ENCODE data around the gene ACSS1. TPM values are rescaled to one million over a fixed set of nuclear protein-coding genes. Genes with fewer than 3 reads are reported as not detected.

Gene ACSS1
- total and polyA plus RNA-seq, 12 donors = 7.2 to 97.3 (median 16.9) TPM

GRCh38 chr20:24968278-24968800 is 89.6 kb downstream of the ACSS1 start:
- WGBS, 4 donors = 84 to 86% (median 85%) methylated on average over 5 of the region's 5 CpGs

GRCh38 chr20:24966317-24967012 is 91.5 kb downstream of the ACSS1 start:
- H3K4me1 ChIP-seq (replicated peaks in 1 of 2) = no peaks in the 10 kb centered on the region
- 94 to 97% (median 96%) methylated on average over 15 of the region's 15 CpGs for WGBS, 4 donors
- no peak overlapping the region for H3K27ac ChIP-seq
- TF ChIP-seq POLR2A (IDR thresholded peaks at IDR 0.05) (no peak), CTCF (IDR thresholded peaks at IDR 0.05) (no peak)
- H3K9me3 ChIP-seq (replicated peaks in 1 of 3) = no peaks in the 10 kb centered on the region
- H3K36me3 ChIP-seq (replicated peaks in 1 of 2) = peaks cover 0 to 79% of the 10 kb centered on the region in 2 donors
- DNase-seq = peak in 1 of 7 donors; percentile 9
- H3K4me3 ChIP-seq = no peak overlapping the region
- no peaks in the 10 kb centered on the region for H3K27me3 ChIP-seq
- intact Hi-C loops (cut with DNase I) = no loop called here

More at GRCh38 chr20:24968278-24968800, 89.6 kb downstream of the ACSS1 start:
- H3K4me3 ChIP-seq = no peak overlapping the region
- DNase-seq = peak in 1 of 7 donors; percentile 14
- peaks cover 0 to 75% of the 10 kb centered on the region in 2 donors for H3K36me3 ChIP-seq (replicated peaks in 1 of 2)
- no peak overlapping the region for H3K27ac ChIP-seq
- no peaks in the 10 kb centered on the region for H3K27me3 ChIP-seq
- intact Hi-C loops (cut with DNase I) = no loop called here
- no peaks in the 10 kb centered on the region for H3K9me3 ChIP-seq (replicated peaks in 1 of 3)
- TF ChIP-seq POLR2A (IDR thresholded peaks at IDR 0.05) = no peak
- no peak for TF ChIP-seq CTCF (IDR thresholded peaks at IDR 0.05)
- no peaks in the 10 kb centered on the region for H3K4me1 ChIP-seq (replicated peaks in 1 of 2)

GRCh38 chr20:24965065-24965919 is 92.6 kb downstream of the ACSS1 start:
- peak in 1 of 7 donors; percentile 14 for DNase-seq
- intact Hi-C loops (cut with DNase I) = no loop called here
- 89 to 99% (median 97%) methylated on average over 3 to 7 of the region's 7 CpGs for WGBS, 4 donors

More at GRCh38 chr20:24965065-24965919, 92.6 kb downstream of the ACSS1 start:
- Histone ChIP-seq H3K27me3 (no peaks in the 10 kb centered on the region), H3K27ac (no peak overlapping the region), H3K9me3 (replicated peaks in 1 of 3) (no peaks in the 10 kb centered on the region), H3K4me1 (replicated peaks in 1 of 2) (no peaks in the 10 kb centered on the region), H3K4me3 (no peak overlapping the region), H3K36me3 (replicated peaks in 1 of 2) (peaks cover 0 to 83% of the 10 kb centered on the region in 2 donors)
- TF ChIP-seq POLR2A (IDR thresholded peaks at IDR 0.05) (no peak), CTCF (IDR thresholded peaks at IDR 0.05) (no peak)
